H1 (cell line): ENCODE data around the gene CIAO2B. TPM values are rescaled to one million over a fixed set of nuclear protein-coding genes. Genes with fewer than 3 reads are reported as not detected.
"Not testable (repeated sequence)": the region's sequence is repeated elsewhere in the genome, so short reads cannot be mapped to it uniquely, and the experiment has no call there.

Experiments used
- CTCF ChIA-PET: fragments of 300-600 bp; sonication (Branson Sonifier 250); formaldehyde crosslinking; loops from one replicate; lab custom pipeline; 2021; ENCODE audit not compliant: partially characterized antibody; lab: Charles Lee
- POLR2A ChIA-PET: fragments of 300-600 bp; sonication (Branson Sonifier 250); formaldehyde crosslinking; loops from one replicate; lab custom pipeline; 2021; ENCODE audit warnings: inconsistent platforms; ENCODE audit not compliant: partially characterized antibody; lab: Charles Lee
- DNase-seq, 2 experiments: peaks; one replicate each; pipeline versions ENCODE4 v3.0.0 to v3.0.0-alpha.2; 2010 to 2022; ENCODE audit warnings: low spot score in 2 of 2, low read depth in 1 of 2, mixed read lengths in 1 of 2
- FAIRE-seq: peaks from 2 replicates; lab custom pipeline; 2011; peaks lifted over from hg19 to GRCh38; lab: Jason Lieb, UNC
- H2AFZ ChIP-seq: 2 replicates; pipeline ENCODE4 v1.8.1; 2012; ENCODE audit warnings: low read length, inconsistent platforms
- H2AK5ac ChIP-seq: 2 replicates; pipeline ENCODE4 v1.6.1; 2013; ENCODE audit warnings: low read depth, low read length
- H2BK120ac ChIP-seq: replicated peaks from 2 replicates; pipeline ENCODE3; 2013; ENCODE audit warnings: low read depth, low read length, inconsistent platforms
- H2BK12ac ChIP-seq: 2 replicates; pipeline ENCODE4 v1.6.1; 2013; ENCODE audit warnings: low read depth, low read length
- H2BK15ac ChIP-seq: 2 replicates; pipeline ENCODE4 v1.6.1; 2013; ENCODE audit warnings: low read length
- H2BK20ac ChIP-seq: 2 replicates; pipeline ENCODE4 v1.6.1; 2013; ENCODE audit warnings: low read length
- H2BK5ac ChIP-seq: 2 replicates; pipeline ENCODE4 v1.6.1; 2013; ENCODE audit warnings: low read depth, low read length
- H3K14ac ChIP-seq: 2 replicates; pipeline ENCODE4 v1.6.1; 2013; ENCODE audit warnings: inconsistent platforms; ENCODE audit not compliant: insufficient read length
- H3K18ac ChIP-seq: 2 replicates; pipeline ENCODE4 v1.6.1; 2013; ENCODE audit warnings: low read length; ENCODE audit errors: extremely low read depth
- H3K23ac ChIP-seq: 2 replicates; pipeline ENCODE4 v1.6.1; 2013; ENCODE audit warnings: inconsistent platforms; ENCODE audit not compliant: insufficient read length
- H3K23me2 ChIP-seq: 2 replicates; pipeline ENCODE4 v1.6.1; 2013; ENCODE audit warnings: low read depth, low read length
- H3K27ac ChIP-seq: 2 replicates; pipeline ENCODE4 v1.6.1; 2011; ENCODE audit warnings: low read depth, low read length, inconsistent platforms
- H3K27me3 ChIP-seq, 4 experiments: replicated peaks in 1 of 4; 1 replicate in 1 of 4; 2 replicates in 3 of 4; pipeline versions ENCODE4 v1.6.1 to v1.8.1; 2011 to 2013; ENCODE audit warnings: low read length in 3 of 4, mild to moderate bottlenecking in 3 of 4, inconsistent platforms in 2 of 4, mixed read lengths in 2 of 4, moderate library complexity in 1 of 4; ENCODE audit not compliant: control insufficient read depth in 3 of 4, insufficient read depth in 3 of 4; ENCODE audit errors: extremely low read depth in 1 of 4
- H3K36me3 ChIP-seq, 4 experiments: 2 replicates each; pipeline versions ENCODE4 v1.6.1 to v1.8.1; 2011 to 2013; ENCODE audit warnings: mild to moderate bottlenecking in 4 of 4, low read length in 3 of 4, moderate library complexity in 2 of 4, control low read depth in 1 of 4, inconsistent platforms in 1 of 4; ENCODE audit not compliant: insufficient read depth in 4 of 4, control insufficient read depth in 2 of 4
- H3K4ac ChIP-seq: replicated peaks from 2 replicates; pipeline ENCODE3; 2013; ENCODE audit warnings: low read length, low read depth, mixed read lengths, inconsistent platforms; ENCODE audit not compliant: insufficient read length
- H3K4me1 ChIP-seq, 4 experiments: replicated peaks in 1 of 4; 1 replicate in 1 of 4; 2 replicates in 3 of 4; pipeline versions ENCODE4 v1.6.1 to v1.8.1; 2011 to 2013; ENCODE audit warnings: low read length in 3 of 4, inconsistent platforms in 2 of 4, mixed read lengths in 1 of 4; ENCODE audit not compliant: insufficient read depth in 4 of 4, control insufficient read depth in 3 of 4
- H3K4me2 ChIP-seq, 2 experiments: 2 replicates each; pipeline versions ENCODE4 v1.6.1 to v1.8.1; 2011 to 2013; ENCODE audit warnings: low read depth in 2 of 2, low read length in 2 of 2, control low read depth in 1 of 2, inconsistent platforms in 1 of 2, mild to moderate bottlenecking in 1 of 2; ENCODE audit not compliant: insufficient read depth in 1 of 2
- H3K4me3 ChIP-seq, 4 experiments: fragments of 200-600, 300-600 bp in 1 of 4; sonication (generic), shearing (Covaris generic), sonication (Bioruptor Twin) in 1 of 4; 2 replicates each; pipeline versions ENCODE4 v1.5.1 to v1.8.1; 2011 to 2016; ENCODE audit warnings: low read length in 4 of 4, low read depth in 3 of 4, control low read depth in 2 of 4, inconsistent platforms in 2 of 4, mild to moderate bottlenecking in 2 of 4, mixed read lengths in 1 of 4, moderate library complexity in 1 of 4; ENCODE audit not compliant: insufficient read depth in 2 of 4; ENCODE audit errors: extremely low read depth in 1 of 4
- H3K56ac ChIP-seq: replicated peaks from 2 replicates; pipeline ENCODE3; 2013; ENCODE audit warnings: low read depth, mild to moderate bottlenecking, mixed read lengths, low read length, inconsistent platforms; ENCODE audit not compliant: insufficient read length
- H3K79me1 ChIP-seq: 2 replicates; pipeline ENCODE4 v1.6.1; 2013; ENCODE audit warnings: low read depth, low read length, control low read depth
- H3K79me2 ChIP-seq, 2 experiments: 2 replicates each; pipeline versions ENCODE4 v1.6.1 to v1.8.1; 2012 to 2013; ENCODE audit warnings: low read length in 2 of 2, mild to moderate bottlenecking in 2 of 2, inconsistent platforms in 1 of 2; ENCODE audit not compliant: insufficient read depth in 2 of 2, control insufficient read depth in 1 of 2
- H3K9ac ChIP-seq, 4 experiments: replicated peaks in 1 of 4; 1 replicate in 1 of 4; 2 replicates in 3 of 4; pipeline versions ENCODE4 v1.6.1 to v1.8.1; 2011 to 2013; ENCODE audit warnings: low read depth in 3 of 4, low read length in 3 of 4, control low read depth in 2 of 4, mild to moderate bottlenecking in 2 of 4, moderate library complexity in 2 of 4, inconsistent platforms in 1 of 4; ENCODE audit errors: extremely low read depth in 1 of 4
- H3K9me3 ChIP-seq, 2 experiments: 2 replicates each; pipeline versions ENCODE4 v1.6.1 to v1.8.1; 2012 to 2013; ENCODE audit warnings: mild to moderate bottlenecking in 2 of 2, moderate library complexity in 2 of 2, control low read depth in 1 of 2, inconsistent platforms in 1 of 2, low read depth in 1 of 2, low read length in 1 of 2, mixed read lengths in 1 of 2; ENCODE audit not compliant: insufficient read depth in 2 of 2
- H4K20me1 ChIP-seq, 2 experiments: replicated peaks in 1 of 2; 2 replicates each; pipeline versions ENCODE3 to v1.8.1; 2011 to 2013; ENCODE audit warnings: inconsistent platforms in 2 of 2, low read length in 2 of 2, mild to moderate bottlenecking in 1 of 2; ENCODE audit not compliant: insufficient read depth in 2 of 2, control insufficient read depth in 1 of 2
- H4K5ac ChIP-seq: 2 replicates; pipeline ENCODE4 v1.6.1; 2013; ENCODE audit warnings: low read length, low read depth, mixed read lengths, inconsistent platforms; ENCODE audit not compliant: insufficient read length
- H4K8ac ChIP-seq: 2 replicates; pipeline ENCODE4 v1.8.0; 2013; ENCODE audit warnings: mild to moderate bottlenecking, moderate library complexity, low read length, inconsistent platforms; ENCODE audit not compliant: insufficient read depth; ENCODE audit errors: extremely low read depth
- H4K91ac ChIP-seq: replicated peaks from 2 replicates; pipeline ENCODE3; 2013; ENCODE audit warnings: low read length, mixed read lengths, inconsistent platforms; ENCODE audit not compliant: insufficient read length
- CBX8 ChIP-seq: fragments of 300-800, 300-1000 bp; sonication (generic); IDR thresholded peaks from 2 replicates; pipeline ENCODE4 v1.7.1; 2016; ENCODE audit warnings: low read depth, low read length, borderline replicate concordance
- FOSL1 ChIP-seq: IDR thresholded peaks from 2 replicates; pipeline ENCODE4 v1.6.1; 2011; ENCODE audit warnings: mild to moderate bottlenecking, low read depth, low read length, moderate library complexity; ENCODE audit not compliant: insufficient read depth
- JUN ChIP-seq: IDR thresholded peaks from 2 replicates; pipeline ENCODE4 v1.6.1; 2011; ENCODE audit warnings: low read depth, mild to moderate bottlenecking, improper control_type of control experiment, low read length
- KDM1A ChIP-seq: fragments of 200-600, 300-600 bp; sonication (generic); IDR thresholded peaks from 2 replicates; pipeline ENCODE4 v1.7.1; 2016; ENCODE audit warnings: mild to moderate bottlenecking, low read length, borderline replicate concordance
- POLR2A ChIP-seq, 2 experiments: IDR thresholded peaks; 1 replicate in 1 of 2; 2 replicates in 1 of 2; pipeline ENCODE4 v1.6.1; 2011; ENCODE audit warnings: low read depth in 2 of 2, low read length in 2 of 2, mild to moderate bottlenecking in 2 of 2; ENCODE audit errors: control extremely low read depth in 1 of 2
- RFX5 ChIP-seq: IDR thresholded peaks from 2 replicates; pipeline ENCODE4 v1.6.1; 2011; ENCODE audit warnings: low read depth, low read length, improper control_type of control experiment, borderline replicate concordance
- RXRA ChIP-seq: IDR thresholded peaks from 2 replicates; pipeline ENCODE4 v1.6.1; 2011; ENCODE audit warnings: low read depth, mild to moderate bottlenecking, low read length, moderate library complexity; ENCODE audit not compliant: insufficient read depth
- SIN3A ChIP-seq, 2 experiments: IDR thresholded peaks in 1 of 2; conservative IDR thresholded peaks in 1 of 2; 2 replicates each; pipeline ENCODE4 v1.6.1; 2011 to 2012; ENCODE audit warnings: low read length in 2 of 2, improper control_type of control experiment in 1 of 2, low read depth in 1 of 2, mild to moderate bottlenecking in 1 of 2
- YY1 ChIP-seq: IDR thresholded peaks from 2 replicates; pipeline ENCODE4 v1.6.1; 2011; ENCODE audit warnings: low read depth, mild to moderate bottlenecking, low read length
- WGBS, 2 experiments: shearing (Covaris generic) in 1 of 2; methylation state at CpG; one replicate each; pipeline versions ENCODE4 v1.1.6 to v1.1.7; 2013 to 2015; ENCODE audit warnings: low lambda C conversion rate in 2 of 2, mixed read lengths in 2 of 2, inconsistent platforms in 1 of 2, low coverage in 1 of 2, missing lambda C conversion rate in 1 of 2; ENCODE audit not compliant: insufficient replicate concordance in 2 of 2, insufficient coverage in 1 of 2, insufficient read length in 1 of 2; ENCODE audit errors: extremely low coverage in 1 of 2, missing lambda C conversion rate in 1 of 2; 5-methylcytosine and 5-hydroxymethylcytosine counted together
- polyA plus RNA-seq, 7 experiments: library from polyadenylated mRNA; depleted of rRNA in 3 of 7; stranded (reverse) in 5 of 7; unstranded in 2 of 7; fragments of >200 nt in 5 of 7; fragments of 200-250 nt in 2 of 7; gene quantifications; 1 replicate in 5 of 7; 2 replicates in 1 of 7; 4 replicates in 1 of 7; pipeline versions ENCODE4 v1.2.1 to v1.2.3, GENCODE V29; 2011 to 2013; ENCODE audit warnings: missing spikeins in 2 of 7, mixed read lengths in 2 of 7
- total RNA-seq: library from RNA; stranded (reverse); fragmentation: NEBNext Ultra II Directional; extraction: Animal tissue kit (Norgen Biotek cat#: 25700); gene quantifications from 2 replicates; pipeline ENCODE4 v1.2.1, GENCODE V29; 2021

CIAO2B gene
- total and polyA plus RNA-seq, 2 of the 8 experiments (the other 6 are each of a cell fraction or from before 2014, with no cell fraction given), result 65.6 to 248 TPM

DNA sequence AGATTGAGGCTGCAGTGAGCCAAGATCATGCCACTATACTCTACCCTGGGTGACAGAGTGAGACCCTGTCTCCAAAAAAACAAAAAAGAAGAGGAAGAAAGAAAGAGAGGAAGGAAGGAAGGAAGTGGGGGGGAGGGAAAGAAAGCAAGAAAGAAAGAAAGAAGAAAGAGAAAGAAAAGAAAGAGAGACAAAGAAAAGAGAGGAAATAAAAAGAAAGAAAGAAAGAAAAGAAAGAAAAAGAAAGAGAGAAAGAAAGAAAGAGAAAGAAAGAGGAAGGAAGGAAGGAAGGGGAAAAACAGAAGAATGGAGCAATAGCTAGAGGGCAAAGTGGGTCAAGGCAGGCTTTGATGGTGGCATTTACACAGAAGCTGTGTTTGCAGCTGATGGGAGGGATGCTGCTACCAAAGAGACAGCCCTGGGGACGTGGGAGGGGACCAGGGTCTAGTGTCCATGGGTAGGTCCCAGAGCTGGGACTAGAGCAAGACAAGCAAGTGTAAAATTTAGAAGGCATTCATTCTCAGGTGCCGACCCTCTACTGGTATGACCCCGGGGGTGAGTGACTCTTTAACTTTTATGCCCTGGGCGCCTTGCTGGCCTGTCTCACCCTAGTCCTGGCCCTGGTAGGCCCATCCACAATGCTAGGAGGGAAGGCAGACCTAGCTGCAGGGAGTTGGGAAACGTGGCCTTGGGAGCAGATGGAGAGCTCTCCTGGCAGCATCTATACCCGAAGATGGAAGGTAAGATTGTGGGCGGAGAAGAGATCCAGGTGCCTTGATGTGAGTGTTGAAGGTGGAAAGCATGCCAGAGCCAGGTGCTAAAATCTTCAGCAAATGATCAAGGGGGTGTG is 24.9 kb upstream of the CIAO2B start (continued):
- TF ChIP-seq JUN (no peak), YY1 (no peak), RXRA (no peak), RFX5 (no peak), SIN3A (conservative IDR thresholded peaks at IDR 0.05 in 1 of 2, IDR thresholded peaks at IDR 0.05 in 1 of 2; ENCODE audit: low read depth in 1 of 2, low read length in 2 of 2) (no peak), KDM1A (no peak), CBX8 (no peak), POLR2A (IDR thresholded peaks at IDR 0.05; ENCODE audit: control extremely low read depth in 1 of 2, low read depth in 2 of 2, low read length in 2 of 2) (no peak), FOSL1 (no peak)
- TF ChIP-seq, all 59 proteins: peak for 0

DNA sequence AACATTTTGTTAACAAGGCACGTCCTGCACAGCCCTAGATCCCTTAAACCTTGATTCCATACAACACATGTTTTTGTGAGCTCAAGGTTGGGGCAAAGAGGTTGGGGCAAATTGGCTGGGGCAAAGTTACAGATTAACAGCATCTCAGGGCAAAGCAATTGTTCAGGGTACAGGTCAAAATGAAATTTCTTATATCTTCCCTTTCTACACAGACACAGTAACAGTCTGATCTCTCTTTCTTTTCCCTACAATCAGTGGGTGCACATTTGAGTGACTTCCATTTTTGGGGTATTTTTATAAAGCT is 21.9 kb upstream of the CIAO2B start:
- FAIRE-seq, H2AFZ ChIP-seq, DNase-seq, H3K23ac ChIP-seq, H3K4me1 ChIP-seq, H3K4ac ChIP-seq, H2BK12ac ChIP-seq, H3K9ac ChIP-seq, H3K23me2 ChIP-seq, H3K9me3 ChIP-seq, H3K36me3 ChIP-seq, H2BK120ac ChIP-seq, H4K8ac ChIP-seq, H3K56ac ChIP-seq, H3K4me2 ChIP-seq, H4K91ac ChIP-seq, H4K20me1 ChIP-seq, H3K4me3 ChIP-seq, H3K79me2 ChIP-seq, H2BK5ac ChIP-seq, H2AK5ac ChIP-seq, H3K79me1 ChIP-seq, H3K27ac ChIP-seq, H3K14ac ChIP-seq, H4K5ac ChIP-seq, H2BK15ac ChIP-seq, POLR2A ChIA-PET, H2BK20ac ChIP-seq, H3K18ac ChIP-seq, H3K27me3 ChIP-seq: not testable (repeated sequence)
- 67% methylated on average over 1 of the region's 1 CpG; no CpG with 5 or more reads in 1 of the 2 experiments for WGBS, 2 experiments
- CTCF ChIA-PET, result interaction anchor here (0.6 to 12.2 kb wide), 9 partner anchors 9 to 242 kb away, joined by 3 to 130 read pairs (median 5); partner anchors contain the start of gene CES4A
